ENCODE results near the gene RAPGEF4.
"Not testable (repeated sequence)": the region's sequence is repeated elsewhere in the genome, so short reads cannot be mapped to it uniquely, and the experiment has no call there.

RAPGEF4 gene

GRCh38 chr2:172730411-172730810, 5.2 kb upstream of the RAPGEF4 start:
- no peak for DNase-seq

DNA sequence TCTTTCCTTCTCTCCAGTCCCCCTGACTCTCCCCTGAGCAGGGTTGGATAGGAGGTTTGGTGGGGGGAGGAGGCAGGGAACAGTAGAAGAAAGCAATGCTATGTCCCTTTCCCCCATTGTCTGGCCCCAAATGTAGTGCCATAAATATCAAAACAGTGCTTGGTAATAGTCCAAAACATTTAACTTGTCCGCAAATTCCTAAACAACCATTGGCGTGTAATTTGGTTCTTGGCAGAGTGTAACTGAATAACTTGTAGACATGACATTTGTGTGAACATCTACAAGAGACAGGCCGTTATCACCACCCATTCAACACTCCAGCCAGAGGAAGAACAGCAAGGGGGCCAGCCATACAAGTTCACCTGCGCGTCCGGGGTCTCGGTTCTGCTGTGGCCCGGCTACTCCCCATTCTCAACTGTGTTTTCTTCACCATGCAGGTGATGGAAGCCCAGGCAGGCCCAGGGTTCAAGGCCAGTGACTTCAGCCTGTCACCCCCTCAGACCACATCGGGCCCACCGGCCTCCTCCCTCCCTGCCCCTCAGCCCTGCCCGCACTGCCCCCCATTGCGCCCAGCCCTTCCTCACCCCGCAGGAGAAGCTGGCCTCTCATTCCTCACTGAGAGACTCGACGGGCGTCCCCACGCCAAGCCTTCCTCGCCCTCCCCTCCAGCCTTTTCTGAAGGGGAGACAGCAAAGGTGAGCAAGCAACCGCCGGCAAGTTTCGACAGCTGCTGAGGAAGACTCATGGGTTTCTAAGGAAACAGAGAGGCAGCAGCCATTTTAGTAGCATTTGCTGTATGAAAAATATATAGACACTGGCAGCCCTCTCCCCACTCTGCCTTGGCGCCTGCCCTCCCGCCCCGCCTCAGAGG, 699 bp upstream of the RAPGEF4 start:
- DNase-seq, result peak; percentile 38

GRCh38 chr2:172736424-172737174, 954 bp downstream of the RAPGEF4 start:
- DNase-seq, result no peak

GRCh38 chr2:172739661-172740266, 4.1 kb downstream of the RAPGEF4 start:
- no peak for DNase-seq

GRCh38 chr2:172740856-172741255, 5.2 kb downstream of the RAPGEF4 start:
- no peak for DNase-seq

DNA sequence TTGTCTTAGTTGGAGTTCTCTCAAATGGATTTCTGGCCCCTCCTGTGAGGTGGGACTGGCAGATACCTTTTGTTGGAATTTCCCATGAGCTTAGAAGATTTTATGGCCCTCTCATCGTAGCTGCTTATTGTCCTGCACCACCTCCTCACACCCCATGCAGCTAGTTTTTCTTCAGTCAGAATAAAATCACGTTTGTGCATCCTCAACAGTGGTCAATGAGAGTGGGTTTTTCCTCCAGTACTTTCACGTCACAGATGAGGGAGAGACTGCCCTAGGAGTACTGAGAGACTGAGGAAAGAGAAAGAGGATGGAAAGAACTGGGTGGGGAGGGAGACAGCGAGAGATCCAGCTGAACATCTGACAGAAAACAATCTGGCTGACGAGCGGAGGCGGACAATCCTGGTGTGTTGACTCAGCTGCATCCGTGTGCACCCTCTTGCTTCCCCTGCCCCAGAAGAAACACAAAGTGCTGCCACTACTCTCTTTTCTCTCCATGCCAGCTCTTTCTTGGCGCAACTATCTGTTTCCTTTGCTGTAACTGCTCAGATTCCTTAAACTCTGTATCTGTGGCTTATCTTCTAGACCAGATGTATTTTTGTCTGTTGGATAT, 7.4 kb downstream of the RAPGEF4 start:
- no peak for DNase-seq

DNA sequence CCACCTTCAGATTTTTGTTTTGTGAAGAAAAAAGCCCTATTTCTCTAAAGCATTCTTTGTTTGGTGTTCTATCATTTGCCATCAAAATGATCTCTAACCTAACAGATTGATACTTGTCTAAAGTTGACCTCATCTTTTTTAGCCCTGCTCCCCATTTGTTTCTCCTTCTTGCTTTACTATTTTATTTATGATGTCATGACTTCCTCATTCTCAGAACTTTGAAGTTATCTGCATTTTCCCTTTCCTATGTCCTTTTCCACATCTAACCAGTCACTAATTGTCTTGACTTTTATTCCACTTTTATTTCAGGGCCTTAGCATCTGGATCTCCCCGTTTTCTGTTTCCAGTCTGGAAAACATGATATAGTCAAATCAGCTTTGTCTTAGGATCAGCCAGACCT, 8.3 kb downstream of the RAPGEF4 start:
- DNase-seq, result no peak

DNA sequence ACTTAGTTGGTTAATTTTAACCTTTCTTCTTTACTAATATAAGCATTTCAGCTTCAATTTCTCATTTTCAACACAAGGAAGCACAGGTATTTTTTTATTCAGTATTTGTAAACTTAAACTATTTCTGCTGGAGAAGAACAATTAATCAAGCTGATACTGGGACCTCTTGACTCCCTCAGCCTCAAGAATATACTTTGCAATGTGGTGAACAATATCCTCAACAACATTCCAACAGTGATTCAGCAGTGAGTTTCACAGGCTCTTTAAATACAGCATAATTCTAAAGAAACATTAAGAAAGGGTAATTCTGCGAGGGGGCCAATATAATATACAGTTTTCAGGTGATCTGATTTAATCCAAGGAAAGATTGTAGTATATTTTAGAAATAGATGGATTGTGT, 10.0 kb downstream of the RAPGEF4 start:
- DNase-seq, result no peak

DNA sequence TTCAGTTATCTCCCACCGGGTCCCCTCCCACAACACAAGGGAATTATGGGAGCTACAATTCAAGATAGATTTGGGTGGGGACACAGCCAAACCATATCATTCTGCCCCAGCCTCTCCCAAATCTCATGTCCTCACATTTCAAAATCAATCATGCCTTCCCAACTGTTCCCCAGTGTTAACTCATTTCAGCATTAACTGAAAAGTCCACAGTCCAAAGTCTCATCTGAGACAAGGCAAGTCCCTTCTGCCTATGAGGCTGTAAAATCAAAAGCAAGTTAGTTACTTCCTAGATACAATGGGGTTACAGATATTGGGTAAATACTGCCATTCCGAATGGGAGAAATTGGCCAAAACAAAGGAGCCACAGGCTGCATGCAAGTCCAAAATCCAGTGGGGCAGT, 12.9 kb downstream of the RAPGEF4 start:
- DNase-seq, result not testable (repeated sequence)

- DNase-seq, result no peak
Observed at GRCh38 chr2:172749388-172749787, 13.7 kb downstream of the RAPGEF4 start.

DNA sequence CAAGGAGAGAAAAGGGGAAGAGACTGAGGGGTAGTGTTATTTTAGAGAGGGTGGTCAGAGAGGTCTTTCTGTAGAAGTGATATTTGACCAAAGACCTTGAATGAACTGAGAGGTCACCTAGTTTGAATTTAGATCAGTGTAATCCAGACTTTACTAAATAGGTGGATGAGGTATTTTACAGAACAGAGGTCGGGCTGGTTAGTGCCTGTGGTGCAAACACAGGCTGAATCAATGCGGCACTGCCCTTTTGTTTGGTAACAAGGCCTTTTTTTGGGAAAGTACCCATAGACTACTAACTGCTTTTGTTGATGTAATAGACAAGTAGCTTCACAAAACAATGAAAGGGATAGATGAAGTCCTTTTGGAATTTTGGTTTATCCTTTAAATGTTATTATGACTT, 15.9 kb downstream of the RAPGEF4 start:
- no peak for DNase-seq

DNA sequence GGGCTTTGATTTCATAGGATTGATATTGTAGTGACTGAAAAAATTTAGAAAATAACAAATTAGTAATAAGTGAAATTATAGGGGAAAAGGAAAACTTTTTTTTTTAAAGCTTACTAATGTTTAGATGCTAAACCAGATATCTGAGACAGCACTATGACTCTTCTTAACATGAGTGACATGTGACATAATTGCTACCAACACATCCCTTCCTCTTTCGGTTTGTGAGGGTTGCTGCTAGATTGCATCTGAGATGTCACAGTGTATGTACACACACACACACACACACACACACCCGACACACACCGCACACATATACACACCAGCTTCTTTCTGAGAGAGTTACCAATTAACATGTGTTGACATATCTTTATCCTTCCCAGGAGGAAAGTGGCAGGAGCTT, 18.0 kb downstream of the RAPGEF4 start:
- DNase-seq, result no peak

DNA sequence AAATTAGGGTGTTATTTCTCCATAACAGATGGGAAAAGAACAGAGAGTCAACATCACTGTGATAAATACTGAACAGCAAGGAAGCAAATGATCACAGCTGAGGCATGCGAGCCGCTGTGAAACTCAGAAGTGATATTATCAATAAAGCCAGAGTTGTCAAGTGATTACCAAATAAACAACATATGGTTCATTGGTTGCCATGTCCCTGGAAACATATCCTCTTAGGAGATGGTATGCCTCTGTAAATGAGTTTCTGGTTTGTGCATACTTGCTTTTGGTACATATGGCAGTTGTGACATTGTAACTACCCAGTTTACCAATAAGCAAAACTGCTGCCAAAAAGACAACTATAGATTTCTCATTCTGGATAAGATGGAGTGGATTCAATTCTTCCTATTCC, 23.8 kb downstream of the RAPGEF4 start:
- no peak for DNase-seq

DNA sequence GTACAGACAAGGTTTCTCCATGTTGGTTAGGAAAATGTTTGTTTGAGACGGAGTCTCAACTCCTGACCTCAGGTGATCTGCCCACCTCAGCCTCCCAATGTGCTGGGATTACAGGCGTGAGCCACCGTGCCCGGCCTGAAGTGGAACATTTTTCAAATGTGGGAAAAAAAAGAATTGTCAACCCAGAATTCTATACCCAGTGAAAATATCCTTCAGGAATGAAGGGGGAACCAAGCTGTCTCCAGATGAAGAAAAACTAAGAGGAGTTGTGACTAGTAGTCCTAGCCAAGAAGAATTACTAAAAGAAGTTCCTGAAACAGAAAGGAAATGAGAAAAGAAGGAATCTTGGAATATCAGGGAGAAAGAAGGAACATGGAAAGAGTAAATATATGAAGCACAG, 25.7 kb downstream of the RAPGEF4 start:
- DNase-seq, result no peak

DNA sequence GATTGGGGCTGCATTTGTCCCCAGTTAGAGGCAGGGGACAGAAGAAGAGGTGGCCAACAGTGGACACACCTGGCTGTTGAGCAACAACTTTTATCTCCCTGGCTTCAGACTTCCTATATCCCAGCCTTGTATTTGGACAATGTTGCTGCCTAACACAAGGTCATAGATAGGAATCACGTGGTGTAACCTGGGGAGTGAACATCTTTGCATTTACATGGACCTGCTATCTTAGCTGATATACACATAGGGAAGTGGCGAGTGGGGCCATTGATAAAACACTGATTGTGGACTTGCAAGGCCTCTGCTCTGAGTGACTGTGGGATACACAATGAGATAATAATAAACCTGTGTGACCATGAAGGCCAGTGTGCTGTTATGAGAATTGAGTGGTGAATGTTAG, 26.9 kb downstream of the RAPGEF4 start:
- no peak for DNase-seq

DNA sequence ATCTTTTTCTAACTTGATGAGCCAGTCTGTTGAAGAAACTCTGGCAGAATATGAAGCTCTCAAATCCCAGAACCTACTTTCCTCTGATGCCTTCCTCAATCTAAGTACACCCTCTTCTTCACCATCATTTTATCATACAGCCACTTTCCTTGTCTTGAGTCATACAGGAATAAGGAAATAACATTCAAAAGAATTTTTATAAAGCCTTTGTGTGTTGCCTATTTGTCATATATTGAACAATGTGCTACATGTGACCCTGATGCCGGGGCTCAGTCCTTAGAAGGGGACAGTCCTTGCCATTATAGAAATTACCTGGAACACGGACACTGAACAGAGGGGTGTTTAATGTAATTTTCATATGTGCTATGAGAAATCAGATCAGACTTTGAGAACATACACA, 27.4 kb downstream of the RAPGEF4 start:
- no peak for DNase-seq

GRCh38 chr2:172765662-172766061, 30.0 kb downstream of the RAPGEF4 start:
- DNase-seq, result no peak

DNA sequence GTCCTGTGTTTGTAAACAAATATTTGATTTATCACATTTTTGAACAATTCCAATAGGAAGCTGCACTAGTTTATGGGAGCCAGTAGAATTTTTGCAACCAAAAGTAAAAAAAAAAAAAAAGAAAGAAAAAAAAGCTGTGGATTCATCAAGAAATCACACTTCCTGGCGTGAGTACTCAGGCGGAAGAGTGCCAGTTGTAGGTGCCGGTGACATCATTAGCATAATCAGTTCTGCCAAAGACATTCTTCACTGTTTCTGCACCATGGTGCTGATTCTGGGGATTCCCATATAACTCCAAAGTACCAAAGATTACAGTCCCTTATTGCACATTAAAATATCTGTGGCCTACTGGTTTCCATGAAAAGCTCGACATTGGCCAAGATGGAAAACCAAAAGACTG, 32.8 kb downstream of the RAPGEF4 start:
- no peak for DNase-seq

GRCh38 chr2:172769879-172770278, 34.2 kb downstream of the RAPGEF4 start:
- DNase-seq, result no peak

GRCh38 chr2:172770887-172771286, 35.2 kb downstream of the RAPGEF4 start:
- no peak for DNase-seq

DNA sequence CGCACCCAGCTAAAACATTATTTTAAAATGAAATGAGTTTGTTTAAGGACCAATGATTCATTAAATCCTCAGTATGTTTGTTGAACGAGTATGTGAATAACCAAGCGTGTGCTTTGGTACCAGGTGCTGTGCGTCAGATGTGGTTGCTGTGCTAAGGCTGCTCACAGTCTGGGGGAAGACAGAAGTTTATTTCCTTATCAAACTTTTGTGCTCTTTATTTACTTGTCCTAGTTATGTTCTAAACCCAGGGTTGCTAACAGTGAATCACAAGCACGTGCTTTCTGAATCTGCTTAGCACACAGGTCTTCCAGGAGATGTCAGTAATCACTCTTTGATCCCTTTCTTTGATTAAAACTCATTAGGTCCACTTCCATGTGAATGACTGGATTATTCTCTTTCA, 37.0 kb downstream of the RAPGEF4 start:
- no peak for DNase-seq

DNA sequence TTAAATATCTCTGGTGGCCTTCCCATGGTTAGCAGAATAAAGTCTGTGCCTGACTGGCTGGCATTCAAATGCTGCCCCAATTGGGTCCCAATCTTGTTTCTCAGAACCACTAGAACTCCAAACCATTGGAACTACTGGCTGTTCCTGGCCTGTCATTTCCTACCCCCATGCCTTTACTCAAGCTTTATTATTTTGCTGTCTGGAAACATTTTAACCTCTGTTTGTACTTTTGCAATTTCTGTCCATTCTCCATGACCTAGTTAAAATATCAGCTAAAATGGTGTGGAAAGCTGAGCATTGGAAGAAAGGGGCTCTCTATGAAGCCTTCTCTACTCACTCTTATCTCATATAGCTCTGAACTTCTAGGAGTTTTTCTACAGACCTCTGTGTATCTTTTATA, 38.7 kb downstream of the RAPGEF4 start:
- no peak for DNase-seq

DNA sequence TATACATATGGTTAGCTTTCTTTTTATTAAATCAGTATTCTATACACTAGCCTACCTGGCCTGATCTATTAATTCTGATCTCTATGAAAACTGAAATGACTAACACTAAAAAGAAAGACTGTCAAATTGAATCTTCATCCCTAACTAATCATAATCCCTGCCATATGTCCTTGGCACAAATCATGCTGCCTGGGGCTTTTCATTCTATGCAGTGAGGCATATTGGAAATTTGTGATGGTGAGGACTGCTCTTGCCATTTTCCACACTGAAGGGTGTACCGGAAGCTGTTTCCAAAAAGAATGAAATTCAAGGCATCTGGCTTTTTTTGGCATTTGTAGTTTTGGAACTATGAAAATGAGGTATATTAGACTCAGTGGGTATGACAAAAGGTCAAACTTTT, 39.7 kb downstream of the RAPGEF4 start:
- DNase-seq, result no peak

GRCh38 chr2:172777431-172777830, 41.8 kb downstream of the RAPGEF4 start:
- no peak for DNase-seq

Data from stimulated activated CD4-positive, alpha-beta T cell treated with anti-CD3 and anti-CD28 coated beads, Interleukin-4, amount 100 ng/mL, for 1 hour (primary cell).